A549 treated with RU486 at 1 μM for 4 hours (cell line): ENCODE measurements around the gene ALDH2. TPM values are rescaled to one million over a fixed set of nuclear protein-coding genes. Genes with fewer than 3 reads are reported as not detected.

Experiments used
- total RNA-seq: library from RNA; stranded (reverse); fragments of 200-300 nt; extraction: Qiagen RNA extraction; gene quantifications from 5 replicates; pipeline ENCODE4 v1.2.3, GENCODE V29; 2022; ENCODE audit warnings: low read depth

Gene ALDH2
- 65.7 to 97.2 TPM (median 91.6 TPM) in 5 replicates for total RNA-seq

DNA sequence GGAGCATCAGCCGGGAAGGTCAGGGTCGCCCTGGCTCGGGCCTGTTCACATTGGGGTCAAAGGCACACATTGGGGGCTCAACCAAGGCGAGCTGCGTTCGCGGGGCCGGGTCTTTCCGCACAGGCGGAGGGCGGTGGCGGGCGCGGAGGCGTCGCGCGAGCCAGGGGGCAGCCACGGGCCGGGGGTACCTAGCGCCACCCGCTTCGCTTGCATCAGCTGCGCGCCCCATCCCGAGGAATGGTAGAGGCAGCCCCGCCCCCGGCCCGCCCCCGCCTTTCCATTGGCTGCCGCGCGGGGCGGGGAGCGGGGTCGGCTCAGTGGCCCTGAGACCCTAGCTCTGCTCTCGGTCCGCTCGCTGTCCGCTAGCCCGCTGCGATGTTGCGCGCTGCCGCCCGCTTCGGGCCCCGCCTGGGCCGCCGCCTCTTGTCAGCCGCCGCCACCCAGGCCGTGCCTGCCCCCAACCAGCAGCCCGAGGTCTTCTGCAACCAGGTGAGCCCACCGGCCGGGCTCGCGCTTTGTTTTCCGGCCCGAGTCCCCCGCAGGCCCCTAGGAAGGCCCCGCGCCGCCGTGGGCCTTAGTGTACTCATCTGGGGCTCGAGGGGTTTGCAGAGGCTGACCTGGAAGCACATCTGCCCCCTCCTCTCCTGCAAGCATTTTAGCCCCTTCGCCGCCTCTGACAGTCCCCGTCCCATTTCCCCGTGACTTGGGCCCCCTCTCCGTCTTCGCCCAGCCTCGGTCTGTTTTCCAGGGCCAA, at the start of gene ALDH2:
Gene ALDH2 (plus strand): TSS at position 326 of the 754 bp plus-strand sequence. CDS start 50 bp downstream, at position 376.

DNA sequence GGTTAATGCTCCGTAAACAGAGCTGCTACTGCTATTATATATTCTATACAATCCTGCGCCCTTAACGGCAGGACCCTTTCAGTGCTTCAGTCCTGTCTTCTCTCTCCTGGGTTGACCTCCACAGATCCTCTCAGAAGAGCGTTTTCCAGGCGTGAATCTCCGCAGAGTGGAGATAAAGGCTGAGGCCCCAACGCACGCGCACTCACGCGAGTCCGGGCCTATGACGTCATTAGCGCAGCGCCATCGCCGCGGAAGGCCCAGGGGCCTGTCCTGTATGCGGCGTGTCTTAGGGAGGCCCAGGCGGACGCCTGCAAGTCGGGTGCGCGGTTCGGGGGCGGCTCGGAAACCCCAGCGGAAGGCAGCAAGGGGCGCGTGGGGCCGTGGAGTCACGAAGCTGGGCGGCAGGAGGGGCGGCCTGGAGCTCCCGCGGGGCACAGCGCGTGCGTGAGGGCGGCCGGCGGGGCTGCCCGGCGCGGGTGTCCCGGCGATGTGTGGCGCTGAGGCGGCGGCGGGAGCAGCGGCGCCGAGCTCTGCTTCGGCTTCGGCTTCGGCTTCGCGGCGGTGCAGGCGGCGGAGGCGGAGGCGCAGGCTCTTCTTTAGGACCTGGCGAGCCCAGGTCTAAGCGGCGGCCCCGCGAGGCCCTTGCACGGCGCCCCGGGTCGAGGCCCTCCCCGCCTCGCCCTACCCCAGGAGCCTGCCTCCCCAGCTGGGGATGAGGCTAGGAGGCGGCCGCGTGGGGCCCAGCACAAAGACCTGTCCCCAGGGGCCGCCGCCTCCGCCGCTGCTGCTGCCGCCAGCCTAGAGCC, 75.2 kb downstream of the ALDH2 start, which contains the start of gene MAPKAPK5:
Gene MAPKAPK5 (plus strand): TSS at position 479 of the 806 bp plus-strand sequence. CDS start 506 bp downstream, outside the sequence.

Other genes starting within 250 kb of the ALDH2 start
- gene ATXN2, start 167.6 kb upstream of the ALDH2 start, total RNA-seq: 37.2 to 51.5 TPM (median 47.8 TPM) in 5 replicates
- gene BRAP, start 81.0 kb upstream of the ALDH2 start, total RNA-seq: 11.7 to 13.6 TPM (median 13.4 TPM) in 5 replicates
- 8.6 to 10.3 TPM (median 9.9 TPM) in 5 replicates for gene ACAD10, start 80.9 kb upstream of the ALDH2 start, total RNA-seq
- gene MAPKAPK5, start 75.3 kb downstream of the ALDH2 start, total RNA-seq: 49.2 to 59.1 TPM (median 57.4 TPM) in 5 replicates
- 5.1 to 6.9 TPM (median 6.2 TPM) in 5 replicates for gene TMEM116, start 246.2 kb downstream of the ALDH2 start, total RNA-seq
- 119 to 141 TPM (median 128 TPM) in 5 replicates for gene ERP29, start 246.5 kb downstream of the ALDH2 start, total RNA-seq